Neural cell (in vitro differentiated cells): Measurements from ENCODE around the gene SPINT1. TPM values are rescaled to one million over a fixed set of nuclear protein-coding genes. Genes with fewer than 3 reads are reported as not detected.

Experiments used
- H2AFZ ChIP-seq: fragments of 200-600, 300-800 bp; sonication (generic), shearing (Covaris generic); 2 replicates; pipeline ENCODE4 v1.6.0; 2014; ENCODE audit warnings: low read depth, mild to moderate bottlenecking, antibody characterized with exemption, low read length, moderate library complexity
- H3F3A ChIP-seq: fragments of 200-600 bp; shearing (Covaris generic); 2 replicates; pipeline ENCODE4 v1.6.1; 2016; ENCODE audit warnings: mild to moderate bottlenecking, moderate library complexity, mixed read lengths, antibody characterized with exemption, low read length; ENCODE audit not compliant: insufficient read depth, poor library complexity, severe bottlenecking
- H3K27ac ChIP-seq: fragments of 200-600, 300-800 bp; sonication (generic), shearing (Covaris generic); 2 replicates; pipeline ENCODE4 v1.5.1; 2014; ENCODE audit warnings: mild to moderate bottlenecking, low read length, moderate library complexity
- H3K27me3 ChIP-seq: fragments of 300-800, 200-600 bp; sonication (generic), shearing (Covaris generic); 2 replicates; pipeline ENCODE4 v1.6.0; 2014; ENCODE audit warnings: mild to moderate bottlenecking, low read depth, low read length, moderate library complexity; ENCODE audit not compliant: insufficient read depth
- H3K36me3 ChIP-seq: fragments of 300-800, 200-600 bp; sonication (generic), shearing (Covaris generic); 2 replicates; pipeline ENCODE4 v1.5.1; 2014; ENCODE audit warnings: mild to moderate bottlenecking, antibody characterized with exemption, low read length, moderate library complexity; ENCODE audit not compliant: insufficient read depth
- H3K4me2 ChIP-seq: fragments of 300-800, 200-600 bp; sonication (generic), shearing (Covaris generic); 2 replicates; pipeline ENCODE4 v1.6.0; 2014; ENCODE audit warnings: mild to moderate bottlenecking, low read length
- H3K4me3 ChIP-seq: fragments of 300-800, 200-600 bp; sonication (generic), shearing (Covaris generic); 2 replicates; pipeline ENCODE4 v1.5.1; 2014; ENCODE audit warnings: mild to moderate bottlenecking, low read length, moderate library complexity
- H3K79me2 ChIP-seq: fragments of 200-600 bp; shearing (Covaris generic); replicated peaks from 2 replicates; pipeline ENCODE4 v1.6.0; 2014; ENCODE audit warnings: mild to moderate bottlenecking, low read length, moderate library complexity; ENCODE audit not compliant: insufficient read depth
- H3K9ac ChIP-seq: fragments of 300-800, 200-600 bp; sonication (generic), shearing (Covaris generic); 2 replicates; pipeline ENCODE4 v1.6.1; 2016; ENCODE audit warnings: mild to moderate bottlenecking, low read length, mixed read lengths
- H3K9me2 ChIP-seq: fragments of 200-600 bp; shearing (Covaris generic); 2 replicates; pipeline ENCODE4 v1.6.1; 2016; ENCODE audit warnings: mild to moderate bottlenecking, low read length, mixed read lengths; ENCODE audit not compliant: insufficient read depth
- H3K9me3 ChIP-seq: fragments of 200-600, 300-800 bp; sonication (generic), shearing (Covaris generic); 2 replicates; pipeline ENCODE4 v1.6.1; 2016; ENCODE audit warnings: mild to moderate bottlenecking, mixed run types, low read length, moderate library complexity, mixed read lengths
- H4K20me1 ChIP-seq: fragments of 200-600 bp; shearing (Covaris generic); 2 replicates; pipeline ENCODE4 v1.6.1; 2016; ENCODE audit warnings: mild to moderate bottlenecking, mixed run types; ENCODE audit not compliant: insufficient read depth
- EP300 ChIP-seq: fragments of 450-650 bp; conservative IDR thresholded peaks from 2 replicates; pipeline ENCODE4 v1.6.1; 2014; ENCODE audit warnings: antibody characterized with exemption, mild to moderate bottlenecking, moderate library complexity; ENCODE audit not compliant: poor library complexity, severe bottlenecking
- EZH2 ChIP-seq: fragments of 200-600, 300-800 bp; shearing (Covaris generic), sonication (generic); IDR thresholded peaks from 2 replicates; pipeline ENCODE4 v1.6.1; 2014; ENCODE audit warnings: antibody characterized with exemption, low read length, borderline replicate concordance, mild to moderate bottlenecking; ENCODE audit not compliant: insufficient read depth, poor library complexity, severe bottlenecking
- MXI1 ChIP-seq: fragments of 450-650 bp; conservative IDR thresholded peaks from 2 replicates; pipeline ENCODE4 v1.6.1; 2014; ENCODE audit warnings: antibody characterized with exemption, mild to moderate bottlenecking; ENCODE audit not compliant: poor library complexity, severe bottlenecking
- POLR2AphosphoS5 ChIP-seq: IDR thresholded peaks from 2 replicates; pipeline ENCODE4 v1.6.1; 2012
- RAD21 ChIP-seq: fragments of 450-650 bp; conservative IDR thresholded peaks from 2 replicates; pipeline ENCODE4 v1.6.1; 2014; ENCODE audit warnings: antibody characterized with exemption, mild to moderate bottlenecking, moderate library complexity
- SMC3 ChIP-seq: fragments of 450-650 bp; conservative IDR thresholded peaks from 2 replicates; pipeline ENCODE4 v1.6.1; 2014; ENCODE audit warnings: antibody characterized with exemption, mild to moderate bottlenecking, moderate library complexity; ENCODE audit not compliant: poor library complexity
- TAF1 ChIP-seq: IDR thresholded peaks from 2 replicates; pipeline ENCODE4 v1.6.1; 2012; ENCODE audit warnings: low read depth
- polyA plus RNA-seq: library from polyadenylated mRNA; depleted of rRNA; stranded (reverse); fragments of >200 nt; gene quantifications from 2 replicates; pipeline ENCODE4 v1.2.3, GENCODE V29; 2014
- TF ChIP-seq, protein P1 (sequence below): fragments of 450-650 bp; IDR thresholded peaks from 2 replicates; pipeline ENCODE4 v1.5.1; 2014; ENCODE audit warnings: antibody characterized with exemption, mild to moderate bottlenecking, moderate library complexity; ENCODE audit not compliant: poor library complexity, severe bottlenecking
- TF ChIP-seq, protein P2 (sequence below): IDR thresholded peaks from 2 replicates; pipeline ENCODE4 v1.6.1; 2012; ENCODE audit warnings: borderline replicate concordance

SPINT1 gene
- polyA plus RNA-seq, 1 donor from 2014 or later, result 0.68 TPM

DNA sequence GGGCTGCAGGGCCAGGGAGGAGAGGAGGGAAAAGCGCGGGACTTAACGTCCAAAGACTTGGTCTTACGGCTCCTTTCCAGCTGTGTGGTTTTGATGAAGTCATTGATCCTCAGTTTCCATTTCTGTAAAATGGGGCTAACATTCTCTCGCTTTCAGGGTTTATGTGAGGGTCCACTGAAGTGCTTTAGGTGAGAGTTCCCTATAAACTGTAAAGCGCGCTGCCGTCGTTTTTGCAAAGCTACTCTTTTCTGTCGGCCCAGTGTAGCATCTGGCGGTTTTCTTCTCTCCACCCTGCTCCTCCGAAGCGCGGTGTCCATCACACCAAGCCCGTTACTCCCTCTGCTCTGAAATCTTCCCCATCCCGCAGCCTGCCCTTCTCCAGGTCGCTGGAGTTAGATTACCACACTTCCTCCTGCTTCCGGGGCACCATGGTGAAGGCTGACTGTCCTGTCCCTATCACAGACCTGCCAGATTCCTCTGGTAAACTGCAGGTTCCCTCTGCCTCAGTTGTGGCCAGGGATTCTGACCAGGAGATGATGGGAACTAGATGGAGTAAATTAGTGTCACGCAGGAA, 35.9 kb upstream of the SPINT1 start:
- no peaks in the 10 kb centered on the region for H4K20me1 ChIP-seq
- H3K4me3 ChIP-seq, result peak overlapping the region; percentile 96
- H3K36me3 ChIP-seq, result no peaks in the 10 kb centered on the region
- H3K79me2 ChIP-seq, result peaks cover 3% of the 10 kb centered on the region
- no peaks in the 10 kb centered on the region for H3K9me2 ChIP-seq
- peak overlapping the region; percentile 80 for H3K4me2 ChIP-seq
- no peaks in the 10 kb centered on the region for H3F3A ChIP-seq
- peak overlapping the region; percentile 99 for H3K9ac ChIP-seq
- peak overlapping the region; percentile 94 for H2AFZ ChIP-seq
- H3K9me3 ChIP-seq, result no peaks in the 10 kb centered on the region
- peak overlapping the region; percentile 97 for H3K27ac ChIP-seq
- H3K27me3 ChIP-seq, result no peaks in the 10 kb centered on the region
- TF ChIP-seq, protein P1, sequence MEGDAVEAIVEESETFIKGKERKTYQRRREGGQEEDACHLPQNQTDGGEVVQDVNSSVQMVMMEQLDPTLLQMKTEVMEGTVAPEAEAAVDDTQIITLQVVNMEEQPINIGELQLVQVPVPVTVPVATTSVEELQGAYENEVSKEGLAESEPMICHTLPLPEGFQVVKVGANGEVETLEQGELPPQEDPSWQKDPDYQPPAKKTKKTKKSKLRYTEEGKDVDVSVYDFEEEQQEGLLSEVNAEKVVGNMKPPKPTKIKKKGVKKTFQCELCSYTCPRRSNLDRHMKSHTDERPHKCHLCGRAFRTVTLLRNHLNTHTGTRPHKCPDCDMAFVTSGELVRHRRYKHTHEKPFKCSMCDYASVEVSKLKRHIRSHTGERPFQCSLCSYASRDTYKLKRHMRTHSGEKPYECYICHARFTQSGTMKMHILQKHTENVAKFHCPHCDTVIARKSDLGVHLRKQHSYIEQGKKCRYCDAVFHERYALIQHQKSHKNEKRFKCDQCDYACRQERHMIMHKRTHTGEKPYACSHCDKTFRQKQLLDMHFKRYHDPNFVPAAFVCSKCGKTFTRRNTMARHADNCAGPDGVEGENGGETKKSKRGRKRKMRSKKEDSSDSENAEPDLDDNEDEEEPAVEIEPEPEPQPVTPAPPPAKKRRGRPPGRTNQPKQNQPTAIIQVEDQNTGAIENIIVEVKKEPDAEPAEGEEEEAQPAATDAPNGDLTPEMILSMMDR, result no peak
- no peak for TF ChIP-seq EP300
- TF ChIP-seq, protein P2, sequence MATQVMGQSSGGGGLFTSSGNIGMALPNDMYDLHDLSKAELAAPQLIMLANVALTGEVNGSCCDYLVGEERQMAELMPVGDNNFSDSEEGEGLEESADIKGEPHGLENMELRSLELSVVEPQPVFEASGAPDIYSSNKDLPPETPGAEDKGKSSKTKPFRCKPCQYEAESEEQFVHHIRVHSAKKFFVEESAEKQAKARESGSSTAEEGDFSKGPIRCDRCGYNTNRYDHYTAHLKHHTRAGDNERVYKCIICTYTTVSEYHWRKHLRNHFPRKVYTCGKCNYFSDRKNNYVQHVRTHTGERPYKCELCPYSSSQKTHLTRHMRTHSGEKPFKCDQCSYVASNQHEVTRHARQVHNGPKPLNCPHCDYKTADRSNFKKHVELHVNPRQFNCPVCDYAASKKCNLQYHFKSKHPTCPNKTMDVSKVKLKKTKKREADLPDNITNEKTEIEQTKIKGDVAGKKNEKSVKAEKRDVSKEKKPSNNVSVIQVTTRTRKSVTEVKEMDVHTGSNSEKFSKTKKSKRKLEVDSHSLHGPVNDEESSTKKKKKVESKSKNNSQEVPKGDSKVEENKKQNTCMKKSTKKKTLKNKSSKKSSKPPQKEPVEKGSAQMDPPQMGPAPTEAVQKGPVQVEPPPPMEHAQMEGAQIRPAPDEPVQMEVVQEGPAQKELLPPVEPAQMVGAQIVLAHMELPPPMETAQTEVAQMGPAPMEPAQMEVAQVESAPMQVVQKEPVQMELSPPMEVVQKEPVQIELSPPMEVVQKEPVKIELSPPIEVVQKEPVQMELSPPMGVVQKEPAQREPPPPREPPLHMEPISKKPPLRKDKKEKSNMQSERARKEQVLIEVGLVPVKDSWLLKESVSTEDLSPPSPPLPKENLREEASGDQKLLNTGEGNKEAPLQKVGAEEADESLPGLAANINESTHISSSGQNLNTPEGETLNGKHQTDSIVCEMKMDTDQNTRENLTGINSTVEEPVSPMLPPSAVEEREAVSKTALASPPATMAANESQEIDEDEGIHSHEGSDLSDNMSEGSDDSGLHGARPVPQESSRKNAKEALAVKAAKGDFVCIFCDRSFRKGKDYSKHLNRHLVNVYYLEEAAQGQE, result no peak
- TF ChIP-seq EZH2, result no peak
- no peak for TF ChIP-seq MXI1
- no peak for TF ChIP-seq RAD21
- TF ChIP-seq POLR2AphosphoS5, result no peak
- TF ChIP-seq SMC3, result no peak
- TF ChIP-seq TAF1, result no peak

DNA sequence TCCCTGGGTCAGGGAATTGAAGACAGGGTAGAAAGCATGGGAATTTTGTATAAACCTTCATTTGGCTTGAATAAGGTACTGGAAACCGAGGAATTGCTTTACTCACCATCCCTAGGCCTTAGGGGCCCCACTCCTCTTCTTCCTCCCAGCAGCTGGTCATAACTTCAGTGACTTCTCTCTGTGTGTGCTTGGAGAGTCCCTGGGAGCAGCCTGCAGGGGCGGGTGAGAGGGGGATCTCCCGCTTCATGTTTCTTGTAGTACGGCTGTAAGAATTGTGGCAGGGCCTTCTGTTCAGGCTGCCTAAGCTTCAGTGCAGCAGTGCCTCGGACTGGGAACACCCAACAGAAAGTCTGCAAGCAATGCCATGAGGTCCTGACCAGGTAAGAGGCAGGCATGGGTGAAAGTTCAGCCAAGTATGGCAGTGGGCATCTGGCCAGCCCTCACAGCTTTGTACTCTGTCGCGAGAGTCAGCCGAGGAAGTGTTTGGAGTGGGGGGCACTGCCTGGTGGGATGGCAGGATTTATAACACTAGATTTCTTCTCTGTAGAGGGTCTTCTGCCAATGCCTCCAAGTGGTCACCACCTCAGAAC, 34.9 kb upstream of the SPINT1 start:
- Histone ChIP-seq H3K9me3 (no peaks in the 10 kb centered on the region), H3K27me3 (no peaks in the 10 kb centered on the region), H3K27ac (no peak overlapping the region), H2AFZ (no peak overlapping the region), H3K9ac (no peak overlapping the region), H3F3A (no peaks in the 10 kb centered on the region), H3K9me2 (no peaks in the 10 kb centered on the region), H3K79me2 (peaks cover 3% of the 10 kb centered on the region), H3K36me3 (no peaks in the 10 kb centered on the region), H3K4me3 (no peak overlapping the region), H3K4me2 (no peak overlapping the region), H4K20me1 (no peaks in the 10 kb centered on the region)
- TF ChIP-seq POLR2AphosphoS5 (no peak), TAF1 (no peak), EZH2 (no peak), EP300 (no peak), SMC3 (no peak)
